22Rv1 (cell line): ENCODE results near the gene NLGN2.

Experiments
- H3K27ac ChIP-seq: fragments of 450-650 bp; 2 replicates; pipeline ENCODE4 v1.5.1; 2017
- CTCF ChIP-seq: fragments of 450-650 bp; IDR thresholded peaks from 2 replicates; pipeline ENCODE4 v1.5.1; 2017; ENCODE audit warnings: mild to moderate bottlenecking
- ZFX ChIP-seq: fragments of 450-650 bp; IDR thresholded peaks from 2 replicates; pipeline ENCODE4 v1.6.1; 2017; ENCODE audit warnings: antibody characterized with exemption, borderline replicate concordance

NLGN2 gene

GRCh38 chr17:7383742-7384488 is 23.7 kb upstream of the NLGN2 start:
- no peak overlapping the region for H3K27ac ChIP-seq
- TF ChIP-seq ZFX: no peak
- TF ChIP-seq CTCF: no peak

GRCh38 chr17:7384489-7385081 is 23.1 kb upstream of the NLGN2 start:
- TF ChIP-seq CTCF: no peak
- H3K27ac ChIP-seq: no peak overlapping the region

GRCh38 chr17:7388856-7389255 is 18.8 kb upstream of the NLGN2 start:
- TF ChIP-seq CTCF (no peak), ZFX (no peak)
- no peak overlapping the region for H3K27ac ChIP-seq

- H3K27ac ChIP-seq: no peak overlapping the region
- TF ChIP-seq ZFX: no peak
Observed at GRCh38 chr17:7389924-7390910, 17.4 kb upstream of the NLGN2 start.

- TF ChIP-seq CTCF (no peak), ZFX (no peak)
- peak overlapping the region; percentile 26; the same call in 1 of the 2 replicates for H3K27ac ChIP-seq
Observed at GRCh38 chr17:7391307-7391706, 16.3 kb upstream of the NLGN2 start.

- no peak for TF ChIP-seq ZFX
- no peak for TF ChIP-seq CTCF
- H3K27ac ChIP-seq: peak overlapping the region; percentile 95
Observed at GRCh38 chr17:7392696-7393612, 14.7 kb upstream of the NLGN2 start.
